BLaER1 (cell line): ENCODE data around the gene EPS8L2.

Source experiments
- H3K27ac ChIP-seq: shearing (Covaris generic); formaldehyde crosslinking; 2 replicates; pipeline ENCODE4 v1.8.1; 2022
- H3K27me3 ChIP-seq: shearing (Covaris generic); formaldehyde crosslinking; 2 replicates; pipeline ENCODE4 v1.8.1; 2022
- H3K36me3 ChIP-seq: shearing (Covaris generic); formaldehyde crosslinking; 2 replicates; pipeline ENCODE4 v1.8.1; 2022
- H3K4me1 ChIP-seq: shearing (Covaris generic); formaldehyde crosslinking; 2 replicates; pipeline ENCODE4 v1.8.1; 2022
- H3K4me2 ChIP-seq: shearing (Covaris generic); formaldehyde crosslinking; 2 replicates; pipeline ENCODE4 v1.8.1; 2022
- H3K4me3 ChIP-seq: shearing (Covaris generic); formaldehyde crosslinking; 2 replicates; pipeline ENCODE4 v1.8.1; 2022
- H3K9ac ChIP-seq: shearing (Covaris generic); formaldehyde crosslinking; 2 replicates; pipeline ENCODE4 v1.8.1; 2022
- H3K9me3 ChIP-seq: shearing (Covaris generic); formaldehyde crosslinking; 2 replicates; pipeline ENCODE4 v1.8.1; 2022
- H4K20me1 ChIP-seq: shearing (Covaris generic); formaldehyde crosslinking; 2 replicates; pipeline ENCODE4 v1.8.1; 2022
- Cebpa-rat ChIP-seq: shearing (Covaris generic); IDR thresholded peaks from 2 replicates; pipeline ENCODE4 v1.8.1; 2022

EPS8L2 gene

GRCh38 chr11:708511-708910 is 2.5 kb downstream of the EPS8L2 start:
- Histone ChIP-seq H3K9me3 (no peaks in the 10 kb centered on the region), H3K27ac (no peak overlapping the region), H3K4me3 (no peak overlapping the region), H3K36me3 (peaks cover 17% of the 10 kb centered on the region; the same call in 1 of the 2 replicates), H3K27me3 (peaks cover 68% of the 10 kb centered on the region), H3K4me2 (peak overlapping the region; percentile 35), H3K4me1 (peaks cover 42% of the 10 kb centered on the region), H4K20me1 (peaks cover 36% of the 10 kb centered on the region), H3K9ac (no peak overlapping the region)
- no peak for TF ChIP-seq Cebpa-rat

DNA sequence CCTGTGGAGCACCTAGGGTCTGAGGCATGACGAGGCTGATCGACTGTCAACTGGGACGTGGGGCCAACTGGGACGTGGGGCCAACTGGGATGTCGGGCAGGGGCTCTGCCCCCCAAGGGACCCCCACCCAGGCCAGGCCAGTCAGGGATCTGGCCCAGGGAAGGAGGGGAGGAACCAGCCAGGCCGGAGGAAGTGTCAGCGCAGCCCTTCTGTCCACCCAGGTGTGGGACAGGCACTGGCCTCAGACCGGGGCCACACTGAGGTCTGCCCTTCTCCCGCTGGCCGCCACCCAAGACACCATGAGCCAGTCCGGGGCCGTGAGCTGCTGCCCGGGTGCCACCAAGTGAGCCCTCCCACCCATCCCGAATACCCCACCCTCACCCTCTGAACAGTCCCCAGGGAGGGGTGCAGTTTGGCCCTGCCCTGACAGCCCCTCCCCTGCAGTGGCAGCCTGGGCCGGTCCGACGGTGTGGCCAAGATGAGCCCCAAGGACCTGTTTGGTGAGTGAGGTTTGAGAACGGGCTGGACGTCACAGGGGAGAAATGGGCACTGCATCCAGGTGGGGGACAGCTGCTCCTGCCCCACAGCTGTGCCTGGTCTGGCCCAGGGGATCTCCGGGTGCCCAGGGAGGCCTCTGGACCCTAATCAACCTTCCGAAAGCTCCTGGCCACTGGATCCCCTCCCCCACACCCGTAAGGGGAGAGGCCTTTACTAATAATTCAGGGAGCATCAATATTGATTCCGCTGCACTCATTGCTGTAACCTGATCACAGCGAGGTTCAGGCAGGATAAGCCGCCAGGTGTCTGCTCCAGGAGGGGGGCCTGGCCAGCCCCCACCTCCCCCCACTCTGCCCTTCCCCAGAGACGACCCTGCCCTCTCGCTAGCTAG is 3.3 kb downstream of the EPS8L2 start:
- TF ChIP-seq Cebpa-rat, result no peak
- no peak overlapping the region for H3K4me3 ChIP-seq
- H3K4me2 ChIP-seq, result peak overlapping the region; percentile 58; the same call in 1 of the 2 replicates
- H3K9me3 ChIP-seq, result no peaks in the 10 kb centered on the region
- H3K4me1 ChIP-seq, result peaks cover 42% of the 10 kb centered on the region
- no peak overlapping the region for H3K9ac ChIP-seq
- no peak overlapping the region for H3K27ac ChIP-seq
- H4K20me1 ChIP-seq, result peaks cover 29% of the 10 kb centered on the region
- peaks cover 68% of the 10 kb centered on the region for H3K27me3 ChIP-seq
- H3K36me3 ChIP-seq, result peaks cover 14% of the 10 kb centered on the region; the same call in 1 of the 2 replicates

DNA sequence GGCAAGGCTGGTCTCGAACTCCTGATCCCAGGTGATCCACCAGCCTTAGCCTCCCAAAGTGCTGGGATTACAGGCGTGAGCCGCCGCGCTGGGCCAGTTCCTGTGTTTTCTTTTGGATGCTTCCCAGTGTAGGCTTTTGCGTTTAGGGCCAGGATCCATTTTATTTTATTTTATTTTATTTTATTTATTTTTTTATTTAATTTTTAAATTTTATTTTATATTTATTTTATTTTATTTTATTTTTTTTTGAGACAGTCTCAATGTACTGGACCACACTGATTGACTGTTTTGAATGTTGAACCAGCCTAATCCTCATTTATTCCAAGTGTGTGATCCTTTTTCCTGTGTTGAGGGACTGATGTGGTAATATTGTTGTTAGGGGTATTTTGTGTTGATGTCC is 8.4 kb downstream of the EPS8L2 start:
- Histone ChIP-seq H3K36me3 (no peaks in the 10 kb centered on the region), H3K4me2 (no peak overlapping the region), H3K4me1 (peaks cover 20% of the 10 kb centered on the region), H3K9me3 (no peaks in the 10 kb centered on the region), H3K27me3 (peaks cover 26% of the 10 kb centered on the region), H3K27ac (no peak overlapping the region), H3K4me3 (no peak overlapping the region), H4K20me1 (no peaks in the 10 kb centered on the region), H3K9ac (no peak overlapping the region)
- TF ChIP-seq Cebpa-rat, result no peak

DNA sequence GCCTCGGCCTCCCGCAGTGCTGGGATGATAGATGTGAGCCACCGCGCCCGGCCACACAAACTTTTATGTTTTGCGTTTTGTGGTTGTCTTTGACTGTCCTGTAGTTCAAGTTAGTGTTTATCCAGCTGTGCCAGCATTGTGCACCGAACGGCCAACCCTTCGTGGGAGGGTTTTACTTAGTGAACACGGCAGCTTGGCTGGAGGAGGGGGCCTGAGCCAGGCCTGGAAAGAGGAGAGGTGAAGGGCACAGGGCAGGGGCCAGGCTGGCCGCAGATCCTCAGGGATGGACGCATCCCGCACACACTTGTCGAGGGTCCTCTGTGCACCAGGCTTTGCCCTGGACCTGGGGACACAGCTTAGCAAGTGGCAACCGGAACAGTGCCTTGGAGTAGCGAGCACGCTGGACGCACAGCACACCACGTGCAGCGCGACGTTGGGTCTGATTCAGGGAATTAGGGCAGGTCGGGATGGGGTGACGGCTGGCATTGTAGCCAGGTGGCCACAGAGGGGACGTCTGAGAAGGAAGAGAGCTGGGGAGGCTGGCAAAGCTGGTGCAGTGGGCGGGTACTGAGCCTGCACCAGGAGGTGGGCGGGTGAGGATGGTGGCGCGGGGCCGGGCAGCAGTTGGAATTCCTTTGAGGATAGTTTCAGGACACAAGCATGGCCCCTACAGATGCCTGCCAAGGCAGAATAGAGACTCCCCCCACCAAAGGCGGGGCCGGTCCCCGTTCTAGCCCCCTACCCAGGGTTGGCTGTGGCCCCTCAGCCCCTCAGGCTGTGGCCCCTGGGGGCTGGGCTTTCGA is 13.4 kb downstream of the EPS8L2 start:
- H4K20me1 ChIP-seq, result peaks cover 17% of the 10 kb centered on the region
- H3K4me2 ChIP-seq, result peak overlapping the region; percentile 95
- peaks cover 44% of the 10 kb centered on the region for H3K27me3 ChIP-seq
- H3K9ac ChIP-seq, result no peak overlapping the region
- no peak overlapping the region for H3K4me3 ChIP-seq
- peaks cover 35% of the 10 kb centered on the region for H3K4me1 ChIP-seq
- TF ChIP-seq Cebpa-rat, result no peak
- H3K36me3 ChIP-seq, result no peaks in the 10 kb centered on the region
- H3K9me3 ChIP-seq, result no peaks in the 10 kb centered on the region
- H3K27ac ChIP-seq, result no peak overlapping the region

GRCh38 chr11:720017-720641 is 14.1 kb downstream of the EPS8L2 start:
- TF ChIP-seq Cebpa-rat, result no peak
- Histone ChIP-seq H3K36me3 (no peaks in the 10 kb centered on the region), H3K9ac (no peak overlapping the region), H3K27me3 (peaks cover 51% of the 10 kb centered on the region), H3K27ac (no peak overlapping the region), H4K20me1 (peaks cover 17% of the 10 kb centered on the region), H3K4me3 (peak overlapping the region; percentile 59), H3K4me1 (peaks cover 35% of the 10 kb centered on the region), H3K9me3 (no peaks in the 10 kb centered on the region), H3K4me2 (peak overlapping the region; percentile 95)

GRCh38 chr11:720642-721246 is 14.7 kb downstream of the EPS8L2 start:
- H3K9ac ChIP-seq, result no peak overlapping the region
- H3K4me3 ChIP-seq, result peak overlapping the region; percentile 59

DNA sequence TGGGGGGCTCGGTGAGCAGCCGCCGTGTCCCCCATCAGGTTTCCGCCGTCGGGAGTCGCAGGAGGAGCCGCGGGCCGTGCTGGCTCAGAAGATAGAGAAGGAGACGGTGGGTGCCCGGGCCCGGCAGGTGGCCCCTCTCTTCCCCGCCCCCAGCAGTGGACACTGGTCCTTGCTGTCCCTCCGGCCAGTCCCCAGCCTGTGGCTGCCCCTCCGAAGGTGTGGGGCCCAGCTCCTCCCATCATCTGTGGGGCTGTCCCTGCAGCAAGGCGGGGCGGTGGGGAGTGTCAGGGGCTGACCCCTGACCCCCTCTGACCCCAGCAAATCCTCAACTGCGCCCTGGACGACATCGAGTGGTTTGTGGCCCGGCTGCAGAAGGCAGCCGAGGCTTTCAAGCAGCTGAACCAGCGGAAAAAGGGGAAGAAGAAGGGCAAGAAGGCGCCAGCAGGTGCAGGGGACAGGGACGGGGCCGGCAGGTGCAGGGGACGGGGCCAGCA is 15.3 kb downstream of the EPS8L2 start:
- peak overlapping the region; percentile 59 for H3K4me3 ChIP-seq
- peaks cover 60% of the 10 kb centered on the region for H3K27me3 ChIP-seq
- H3K9me3 ChIP-seq, result no peaks in the 10 kb centered on the region
- H3K27ac ChIP-seq, result no peak overlapping the region
- peaks cover 42% of the 10 kb centered on the region for H3K4me1 ChIP-seq
- no peak for TF ChIP-seq Cebpa-rat
- H4K20me1 ChIP-seq, result peaks cover 17% of the 10 kb centered on the region
- H3K9ac ChIP-seq, result no peak overlapping the region
- H3K4me2 ChIP-seq, result peak overlapping the region; percentile 95
- H3K36me3 ChIP-seq, result no peaks in the 10 kb centered on the region

More at GRCh38 chr11:720642-721246, 14.7 kb downstream of the EPS8L2 start:
- H3K4me2 ChIP-seq, result peak overlapping the region; percentile 95
- H3K27me3 ChIP-seq, result peaks cover 57% of the 10 kb centered on the region
- peaks cover 41% of the 10 kb centered on the region for H3K4me1 ChIP-seq
- no peak overlapping the region for H3K27ac ChIP-seq
- no peaks in the 10 kb centered on the region for H3K9me3 ChIP-seq
- no peaks in the 10 kb centered on the region for H3K36me3 ChIP-seq
- TF ChIP-seq Cebpa-rat, result no peak
- peaks cover 17% of the 10 kb centered on the region for H4K20me1 ChIP-seq

DNA sequence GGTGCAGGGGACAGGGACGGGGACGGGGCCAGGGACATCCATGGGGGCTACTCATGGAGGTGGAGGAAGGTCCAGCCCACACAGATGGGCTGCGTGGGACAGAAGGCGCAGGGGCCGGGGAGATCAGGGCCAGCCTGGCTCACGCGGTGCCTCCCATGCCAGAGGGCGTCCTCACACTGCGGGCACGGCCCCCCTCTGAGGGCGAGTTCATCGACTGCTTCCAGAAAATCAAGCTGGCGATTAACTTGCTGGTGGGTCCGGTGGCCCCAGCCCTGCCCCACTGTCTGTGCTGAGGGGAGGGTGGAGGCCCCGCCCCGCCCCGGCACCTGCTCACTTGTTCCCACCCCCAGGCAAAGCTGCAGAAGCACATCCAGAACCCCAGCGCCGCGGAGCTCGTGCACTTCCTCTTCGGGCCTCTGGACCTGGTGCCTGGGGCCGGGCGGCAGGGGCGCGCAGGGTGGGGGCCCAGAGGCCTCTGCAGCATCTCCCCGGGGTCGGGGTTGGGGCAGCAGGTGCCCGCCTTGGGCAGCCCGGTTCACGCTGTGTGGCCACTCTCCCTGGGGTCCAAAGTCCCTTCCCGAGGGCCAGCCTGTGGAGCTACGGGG is 15.8 kb downstream of the EPS8L2 start:
- peak overlapping the region; percentile 59 for H3K4me3 ChIP-seq
- H3K9ac ChIP-seq, result peak overlapping the region; percentile 29; the same call in 1 of the 2 replicates
- peak overlapping the region; percentile 95 for H3K4me2 ChIP-seq
- no peak for TF ChIP-seq Cebpa-rat
- H4K20me1 ChIP-seq, result peaks cover 17% of the 10 kb centered on the region
- no peaks in the 10 kb centered on the region for H3K9me3 ChIP-seq
- peaks cover 66% of the 10 kb centered on the region for H3K27me3 ChIP-seq
- H3K4me1 ChIP-seq, result peaks cover 48% of the 10 kb centered on the region
- H3K36me3 ChIP-seq, result no peaks in the 10 kb centered on the region
- H3K27ac ChIP-seq, result no peak overlapping the region
